Uterus (tissue), 4 donors: ENCODE measurements around the gene RAB9A. TPM values are rescaled to one million over a fixed set of nuclear protein-coding genes. Genes with fewer than 3 reads are reported as not detected.

Source experiments
- DNase-seq, 2 donors: peaks; one replicate each; pipeline ENCODE4 v3.0.0-alpha.2; 2019 to 2020
- H3K27ac ChIP-seq, 2 donors: fragments of 200-600 bp; sonication (generic); 1 replicate in 1 of 2; 2 replicates in 1 of 2; pipeline ENCODE4 v1.5.1; 2016 to 2018
- H3K27me3 ChIP-seq, 2 donors: fragments of 200-600 bp; sonication (generic); one replicate each; pipeline ENCODE4 v1.5.1; 2018 to 2019; ENCODE audit warnings: control low read depth in 1 of 2
- H3K36me3 ChIP-seq, 2 donors: fragments of 200-600 bp; sonication (generic); one replicate each; pipeline ENCODE4 v1.5.1; 2019; ENCODE audit warnings: control low read depth in 1 of 2
- H3K4me1 ChIP-seq, 2 donors: fragments of 200-600 bp; sonication (generic); one replicate each; pipeline ENCODE4 v1.5.1; 2018 to 2019; ENCODE audit warnings: control low read depth in 1 of 2
- H3K4me3 ChIP-seq, 2 donors: fragments of 200-600 bp; sonication (generic); 1 replicate in 1 of 2; 2 replicates in 1 of 2; pipeline ENCODE4 v1.5.1; 2018 to 2019; ENCODE audit warnings: mild to moderate bottlenecking in 1 of 2
- H3K9me3 ChIP-seq, 2 donors: fragments of 200-600 bp; sonication (generic); one replicate each; pipeline ENCODE4 v1.5.1; 2019; ENCODE audit warnings: control low read depth in 1 of 2
- CTCF ChIP-seq, 4 experiments: fragments of 200-600 bp in 2 of 4; fragments of 450-650 bp in 2 of 4; sonication (generic) in 2 of 4; IDR thresholded peaks; one replicate each; pipeline ENCODE4 v1.5.1; 2016 to 2019; ENCODE audit warnings: antibody characterized with exemption in 4 of 4, mild to moderate bottlenecking in 2 of 4, moderate library complexity in 1 of 4
- POLR2A ChIP-seq, 2 donors: fragments of 450-650 bp; IDR thresholded peaks; one replicate each; pipeline ENCODE4 v1.6.1; 2016; ENCODE audit warnings: antibody characterized with exemption in 2 of 2, mild to moderate bottlenecking in 1 of 2, moderate library complexity in 1 of 2
- intact Hi-C: fragments of 100-400 bp; cut with DNase I; formaldehyde crosslinking; loops from one replicate; pipeline ENCODE4 v1.15.1; 2023; ENCODE audit warnings: low total_unique reads
- total RNA-seq, 4 donors: library from RNA; depleted of rRNA in 3 of 4; stranded (reverse); fragments of >200 nt in 3 of 4; gene quantifications; one replicate each; pipeline versions ENCODE4 v1.1.0 to v1.2.4, GENCODE V29; 2014 to 2023
- donor health status: DM: yes; HTN: yes; CAD: no.

Gene RAB9A
- total RNA-seq, 4 donors from 2014 or later = 27.2 to 40.2 (median 28.2) TPM

GRCh38 chrX:13695601-13696115 is 6.7 kb downstream of the RAB9A start:
- no peak overlapping the region for H3K27ac ChIP-seq
- no peaks in the 10 kb centered on the region for H3K4me1 ChIP-seq
- TF ChIP-seq CTCF (IDR thresholded peaks at IDR 0.05) (no peak), POLR2A (IDR thresholded peaks at IDR 0.05) (no peak)

GRCh38 chrX:13697455-13697854 is 8.5 kb downstream of the RAB9A start:
- Histone ChIP-seq H3K4me3 (no peak overlapping the region), H3K9me3 (no peaks in the 10 kb centered on the region), H3K27me3 (no peaks in the 10 kb centered on the region), H3K27ac (no peak overlapping the region), H3K4me1 (peaks cover 0 to 4% of the 10 kb centered on the region in 2 donors), H3K36me3 (no peaks in the 10 kb centered on the region)
- no peak for DNase-seq
- intact Hi-C loops = no loop called here
- no peak for TF ChIP-seq CTCF (IDR thresholded peaks at IDR 0.05)
- no peak for TF ChIP-seq POLR2A (IDR thresholded peaks at IDR 0.05)

More at GRCh38 chrX:13695601-13696115, 6.7 kb downstream of the RAB9A start:
- no peak for DNase-seq
- no peak overlapping the region for H3K4me3 ChIP-seq
- no peaks in the 10 kb centered on the region for H3K36me3 ChIP-seq
- no peaks in the 10 kb centered on the region for H3K27me3 ChIP-seq
- H3K9me3 ChIP-seq = no peaks in the 10 kb centered on the region
- intact Hi-C loops = no loop called here

GRCh38 chrX:13697976-13698375 is 9.0 kb downstream of the RAB9A start:
- TF ChIP-seq POLR2A (IDR thresholded peaks at IDR 0.05) (no peak), CTCF (IDR thresholded peaks at IDR 0.05) (no peak)
- DNase-seq = no peak
- H3K27me3 ChIP-seq = no peaks in the 10 kb centered on the region
- H3K4me3 ChIP-seq = no peak overlapping the region
- no peaks in the 10 kb centered on the region for H3K36me3 ChIP-seq
- peaks cover 0 to 4% of the 10 kb centered on the region in 2 donors for H3K4me1 ChIP-seq
- H3K9me3 ChIP-seq = no peaks in the 10 kb centered on the region
- H3K27ac ChIP-seq = no peak overlapping the region
- intact Hi-C loops = no loop called here

- H3K27me3 ChIP-seq = no peaks in the 10 kb centered on the region
- H3K36me3 ChIP-seq = no peaks in the 10 kb centered on the region
- peaks cover 0 to 4% of the 10 kb centered on the region in 2 donors for H3K4me1 ChIP-seq
- no peak for DNase-seq
- no peak overlapping the region for H3K27ac ChIP-seq
- no peaks in the 10 kb centered on the region for H3K9me3 ChIP-seq
- intact Hi-C loops = no loop called here
- no peak overlapping the region for H3K4me3 ChIP-seq
- TF ChIP-seq POLR2A (IDR thresholded peaks at IDR 0.05) (no peak), CTCF (IDR thresholded peaks at IDR 0.05) (no peak)
Measured at GRCh38 chrX:13698432-13698831, 9.5 kb downstream of the RAB9A start.

- H3K4me3 ChIP-seq = no peak overlapping the region
- TF ChIP-seq CTCF (IDR thresholded peaks at IDR 0.05) = no peak
- TF ChIP-seq POLR2A (IDR thresholded peaks at IDR 0.05) = no peak
- H3K9me3 ChIP-seq = no peaks in the 10 kb centered on the region
- H3K36me3 ChIP-seq = no peaks in the 10 kb centered on the region
- no peak overlapping the region for H3K27ac ChIP-seq
- intact Hi-C loops = no loop called here
- DNase-seq = no peak
- H3K27me3 ChIP-seq = no peaks in the 10 kb centered on the region
- H3K4me1 ChIP-seq = peaks cover 0 to 4% of the 10 kb centered on the region in 2 donors
Measured at GRCh38 chrX:13699183-13699826, 10.4 kb downstream of the RAB9A start.
